Upper lobe of left lung (tissue), 4 donors: ENCODE measurements around the gene POU4F1.

ENCODE experiments used
- CTCF ChIP-seq, 6 experiments: fragments of 450-650 bp in 4 of 6; fragments of 200-600 bp in 2 of 6; sonication (generic) in 2 of 6; IDR thresholded peaks; one replicate each; pipeline ENCODE4 v1.5.1; 2016 to 2019; ENCODE audit warnings: antibody characterized with exemption in 6 of 6
- POLR2A ChIP-seq, 4 donors: fragments of 450-650 bp; IDR thresholded peaks; one replicate each; pipeline ENCODE4 v1.5.1; 2016 to 2017; ENCODE audit warnings: antibody characterized with exemption in 4 of 4, mild to moderate bottlenecking in 2 of 4
- POLR2AphosphoS5 ChIP-seq, 2 donors: sonication (generic); formaldehyde crosslinking; IDR thresholded peaks; one replicate each; pipeline ENCODE4 v1.5.1; 2017; ENCODE audit warnings: antibody characterized with exemption in 2 of 2

DNA sequence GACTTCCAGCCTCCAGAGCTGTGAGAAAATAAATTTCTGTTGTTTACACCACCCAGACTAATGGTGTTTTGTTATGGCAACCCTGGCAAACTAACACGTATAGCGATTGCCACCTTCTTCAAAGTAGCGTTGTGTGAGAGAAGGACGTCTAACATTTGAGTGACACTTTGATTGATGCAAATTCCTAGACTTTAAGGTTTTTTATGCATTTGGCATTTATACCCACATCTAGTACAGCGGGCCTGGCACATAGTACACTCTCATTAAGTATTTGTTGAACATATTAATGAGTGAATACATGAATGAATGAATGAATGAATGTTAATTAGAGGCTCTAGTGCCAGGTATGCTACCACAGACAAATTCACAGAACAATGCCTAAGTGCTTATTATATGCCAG, 36.7 kb downstream of the POU4F1 start:
- TF ChIP-seq POLR2AphosphoS5 (IDR thresholded peaks at IDR 0.05) (no peak), CTCF (IDR thresholded peaks at IDR 0.05) (no peak), POLR2A (IDR thresholded peaks at IDR 0.05) (no peak)
